Measurements from ENCODE around the gene ANKRD52. TPM values are rescaled to one million over a fixed set of nuclear protein-coding genes. Genes with fewer than 3 reads are reported as not detected.

ANKRD52 gene
- total and polyA plus RNA-seq, 9 of the 15 experiments (the other 6 are each of a cell fraction or from before 2014, with no cell fraction given) = 0.52 to 46.8 (median 7.9) TPM

- H3K27ac ChIP-seq (ENCODE audit: extremely low read depth, low read depth, low read length) = no peak overlapping the region
- ChIA-PET POLR2A (interaction anchor here (1.0 to 6.3 kb wide), 5 partner anchors 9 to 50 kb away, joined by 3 to 68 read pairs (median 3); partner anchors contain the start of genes ANKRD52, RNF41 and SMARCC2), CTCF (ENCODE audit: low intra/inter-chr PET ratio) (interaction anchor here (1.4 kb wide), 1 partner anchor 93 kb away, joined by 7 read pairs; no protein-coding TSS in a partner anchor)
- H2AFZ ChIP-seq (ENCODE audit: low read depth, low read length) = no peak overlapping the region
- no peak overlapping the region for H3K4me2 ChIP-seq (ENCODE audit: insufficient read depth, low read length)
- ATAC-seq = no peak
- no peaks in the 10 kb centered on the region for H3K9me3 ChIP-seq (replicated peaks; ENCODE audit: control insufficient read depth, insufficient read depth, low read depth, low read length)
- peak overlapping the region in 1 of 2 experiments; percentile 6; a peak in 1 of 4 replicates for H3K9ac ChIP-seq (ENCODE audit: insufficient read depth in 1 of 2, low read depth in 2 of 2, low read length in 2 of 2)
- TSS peak; percentile 8 for BruUV-seq (replicated peaks)
- no peaks in the 10 kb centered on the region for H3K27me3 ChIP-seq (ENCODE audit: control insufficient read depth in 2 of 2, insufficient read depth in 2 of 2, low read length in 2 of 2)
- FAIRE-seq = no peak
- H4K20me1 ChIP-seq (replicated peaks; ENCODE audit: control insufficient read depth, insufficient read depth, low read length) = 0 out of 2 replicates have a peak, but pooled peaks cover 3% of the 10 kb centered on the region
- no peak overlapping the region for H3K4me3 ChIP-seq
- in situ Hi-C loops (cut with MboI) (no loop called here), intact Hi-C loops (cut with micrococcal nuclease) (no loop called here)
- H3K9me1 ChIP-seq (ENCODE audit: control insufficient read depth, insufficient read depth, low read length) = no peaks in the 10 kb centered on the region
- peaks cover 2 to 16% of the 10 kb centered on the region in 2 experiments; a peak in 3 of 5 replicates for H3K4me1 ChIP-seq (replicated peaks in 1 of 2; ENCODE audit: control insufficient read depth in 2 of 2, insufficient read depth in 2 of 2, low read length in 2 of 2)
- H3K36me3 ChIP-seq (ENCODE audit: control insufficient read depth, insufficient read depth, low read length) = peaks cover 67% of the 10 kb centered on the region
- H3K79me2 ChIP-seq (ENCODE audit: control insufficient read depth, insufficient read depth, low read length) = no peaks in the 10 kb centered on the region
- no peak for DNase-seq (ENCODE audit: extremely low read depth in 1 of 4, low spot score in 3 of 4)
- TF ChIP-seq TFAP4 (CRISPR knock-in tag; IDR thresholded peaks at IDR 0.05; ENCODE audit: borderline replicate concordance) = 0 out of 2 replicates have a peak, but pooled peaks have one; percentile 14
- TF ChIP-seq TAF1 (IDR thresholded peaks at IDR 0.05; ENCODE audit: control insufficient read depth, extremely low read depth, insufficient read depth, low read length, severe bottlenecking) = no peak
- TF ChIP-seq POLR2A (conservative IDR thresholded peaks at IDR 0.05) = 0 out of 2 replicates have a peak, but pooled peaks have one; percentile 22
- WGBS (ENCODE audit: insufficient coverage, low coverage, missing lambda C conversion rate) = 83% methylated on average over 6 of the region's 6 CpGs
These were observed 50.2 kb downstream of the ANKRD52 start for GRCh38 chr12:56208006-56208405.

All from K562 (cell line).